Endodermal cell (in vitro differentiated cells): ENCODE measurements around the gene GAL3ST2. TPM values are rescaled to one million over a fixed set of nuclear protein-coding genes. Genes with fewer than 3 reads are reported as not detected.
A peak's percentile ranks its signal among the peaks of the same experiment; 100 is the strongest.

Source experiments
- DNase-seq: peaks from one replicate; pipeline ENCODE4 v3.0.0-alpha.2; 2017
- H3K27ac ChIP-seq: 2 replicates; pipeline ENCODE4 v1.5.1; 2013; ENCODE audit warnings: mild to moderate bottlenecking, low read depth, low read length, moderate library complexity
- H3K27me3 ChIP-seq: 2 replicates; pipeline ENCODE4 v1.6.1; 2013; ENCODE audit warnings: mild to moderate bottlenecking, low read length, moderate library complexity; ENCODE audit not compliant: insufficient read depth, control insufficient read depth, poor library complexity, severe bottlenecking
- H3K36me3 ChIP-seq: 2 replicates; pipeline ENCODE4 v1.7.0; 2013; ENCODE audit warnings: mild to moderate bottlenecking, low read length, moderate library complexity; ENCODE audit not compliant: control insufficient read depth, insufficient read depth
- H3K4me1 ChIP-seq: one replicate; pipeline ENCODE4 v1.7.0; 2013; ENCODE audit warnings: low read length; ENCODE audit not compliant: control insufficient read depth, insufficient read depth
- H3K4me3 ChIP-seq: 2 replicates; pipeline ENCODE4 v1.5.1; 2013; ENCODE audit warnings: mild to moderate bottlenecking, low read length, moderate library complexity
- H3K9ac ChIP-seq: 2 replicates; pipeline ENCODE4 v1.6.1; 2013; ENCODE audit warnings: mild to moderate bottlenecking, low read length, moderate library complexity; ENCODE audit not compliant: poor library complexity, severe bottlenecking; ENCODE audit errors: extremely low read depth
- H3K9me3 ChIP-seq: 2 replicates; pipeline ENCODE4 v1.6.1; 2013; ENCODE audit warnings: mild to moderate bottlenecking, low read length, moderate library complexity; ENCODE audit not compliant: control insufficient read depth
- H3K27ac Mint-ChIP-seq: 2 replicates; pipeline ENCODE4 v1.8.0; 2020; ENCODE audit warnings: mixed read lengths
- H3K27me3 Mint-ChIP-seq: 2 replicates; pipeline ENCODE4 v1.8.0; 2021; ENCODE audit warnings: mild to moderate bottlenecking, mixed read lengths; ENCODE audit not compliant: insufficient read depth
- H3K36me3 Mint-ChIP-seq: 2 replicates; pipeline ENCODE4 v1.8.0; 2020; ENCODE audit warnings: low read depth, mixed read lengths
- H3K4me1 Mint-ChIP-seq: 2 replicates; pipeline ENCODE4 v1.8.0; 2020; ENCODE audit warnings: mixed read lengths
- H3K4me3 Mint-ChIP-seq: 2 replicates; pipeline ENCODE4 v1.8.0; 2020; ENCODE audit warnings: mild to moderate bottlenecking, moderate library complexity, mixed read lengths
- H3K9me3 Mint-ChIP-seq: 2 replicates; pipeline ENCODE4 v1.8.0; 2020; ENCODE audit warnings: mild to moderate bottlenecking, mixed read lengths
- WGBS, 2 experiments: methylation state at CpG; one replicate each; pipeline versions ENCODE4 v1.1.5 to v1.1.7; 2013; ENCODE audit warnings: missing lambda C conversion rate in 2 of 2, mixed read lengths in 1 of 2; ENCODE audit not compliant: insufficient coverage in 1 of 2, insufficient read length in 1 of 2; 5-methylcytosine and 5-hydroxymethylcytosine counted together
- total RNA-seq, 2 donors: library from RNA; stranded (reverse); fragmentation: NEBNext Ultra II Directional in 1 of 2; extraction: Animal tissue kit (Norgen Biotek cat#: 25700) in 1 of 2; gene quantifications; 2 replicates in 1 of 2; 3 replicates in 1 of 2; pipeline ENCODE4 v1.2.1, GENCODE V29; 2021
- TF ChIP-seq, protein P1 (sequence below): fragments of 200-600 bp; sonication (generic); conservative IDR thresholded peaks from 2 replicates; pipeline ENCODE4 v1.5.0; 2021; ENCODE audit warnings: antibody characterized with exemption, mild to moderate bottlenecking

Gene GAL3ST2
- total RNA-seq, 2 donors from 2014 or later, result 0.57 to 0.91 TPM

DNA sequence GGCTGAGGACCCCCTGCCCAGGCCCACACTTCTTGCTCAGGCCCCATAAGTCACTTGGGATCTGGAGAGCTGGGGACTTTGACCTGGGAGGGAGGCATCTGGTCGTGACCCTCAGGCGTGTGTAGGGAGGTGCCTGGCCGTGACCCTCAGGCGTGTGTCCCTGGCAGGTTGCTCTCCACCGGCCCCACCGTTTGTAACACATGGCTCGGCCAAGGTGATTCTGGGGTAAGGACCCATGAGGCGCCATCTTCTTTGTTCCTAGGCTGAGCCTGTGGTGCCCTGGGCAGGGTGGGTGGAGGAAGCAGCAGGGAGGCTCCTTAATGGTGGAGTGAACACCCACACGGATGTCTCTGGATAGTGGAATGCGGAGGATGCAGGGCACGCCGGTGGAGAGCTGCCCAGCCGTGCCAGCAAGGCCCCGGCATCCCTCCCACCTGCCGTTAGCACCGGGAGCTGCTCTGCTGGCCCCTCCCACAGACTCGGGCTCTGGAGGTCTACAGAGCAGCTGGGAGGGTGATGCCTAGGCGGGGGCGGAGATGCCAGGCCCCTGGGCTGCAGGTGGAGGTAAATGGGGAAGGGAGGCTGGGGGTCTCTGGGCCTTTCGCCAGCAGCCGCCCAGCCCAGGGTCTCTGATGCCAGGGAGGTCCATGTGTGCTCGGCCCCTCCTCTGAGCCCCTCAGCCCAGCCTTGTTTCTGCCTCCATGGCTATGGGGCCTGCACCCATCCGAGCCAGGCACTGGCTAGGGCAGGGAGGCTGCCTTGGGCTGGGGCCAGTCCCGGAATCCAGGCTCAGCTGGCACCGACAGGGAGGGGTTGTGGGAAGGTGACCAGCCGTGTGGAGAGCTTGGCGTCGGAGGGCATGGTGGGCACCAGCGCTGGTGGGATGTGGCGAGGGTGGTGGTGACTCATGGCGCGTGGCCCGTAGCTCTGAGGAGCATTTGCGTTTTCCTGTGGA lies 1.1 kb upstream of the GAL3ST2 start:
- peaks cover 20% of the 10 kb centered on the region for H3K9me3 Mint-ChIP-seq

DNA sequence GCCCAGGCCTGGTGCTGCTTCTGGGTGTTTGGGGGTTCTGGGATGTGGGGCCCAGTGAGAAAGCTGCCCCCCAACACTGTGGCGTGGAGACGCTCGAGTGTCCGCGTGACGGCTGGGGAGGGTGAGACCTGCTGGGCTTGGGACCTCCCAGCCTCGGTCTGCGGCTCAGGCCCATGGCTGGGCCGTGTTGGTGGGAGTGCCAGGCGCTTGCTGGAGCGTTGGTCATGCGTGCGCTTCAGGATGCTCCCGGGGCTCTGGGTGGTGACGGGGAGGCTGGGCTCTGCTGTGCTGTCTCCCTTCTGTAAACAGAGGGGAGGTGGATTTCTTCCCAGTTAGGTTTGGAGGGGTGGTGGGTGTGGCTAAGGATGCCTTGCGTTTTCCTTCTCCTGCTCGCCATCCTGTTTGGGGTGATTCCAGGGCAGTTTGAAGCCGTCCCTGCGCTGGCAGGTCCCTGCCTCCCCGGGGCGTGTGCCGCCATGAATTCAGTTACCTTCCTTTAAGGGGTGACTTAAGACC lies 606 bp downstream of the GAL3ST2 start:
- peak; percentile 43 for DNase-seq
- Histone ChIP-seq H3K4me1 (no peaks in the 10 kb centered on the region), H3K36me3 (no peaks in the 10 kb centered on the region), H3K27me3 (no peaks in the 10 kb centered on the region), H3K9ac (no peak overlapping the region), H3K27ac (no peak overlapping the region), H3K9me3 (peaks cover 25% of the 10 kb centered on the region), H3K4me3 (no peak overlapping the region)
- H3K27ac Mint-ChIP-seq, result no peak overlapping the region
- 86 to 94% methylated on average over 11 to 22 of the region's 22 CpGs for WGBS, 2 experiments
- TF ChIP-seq, protein P1, sequence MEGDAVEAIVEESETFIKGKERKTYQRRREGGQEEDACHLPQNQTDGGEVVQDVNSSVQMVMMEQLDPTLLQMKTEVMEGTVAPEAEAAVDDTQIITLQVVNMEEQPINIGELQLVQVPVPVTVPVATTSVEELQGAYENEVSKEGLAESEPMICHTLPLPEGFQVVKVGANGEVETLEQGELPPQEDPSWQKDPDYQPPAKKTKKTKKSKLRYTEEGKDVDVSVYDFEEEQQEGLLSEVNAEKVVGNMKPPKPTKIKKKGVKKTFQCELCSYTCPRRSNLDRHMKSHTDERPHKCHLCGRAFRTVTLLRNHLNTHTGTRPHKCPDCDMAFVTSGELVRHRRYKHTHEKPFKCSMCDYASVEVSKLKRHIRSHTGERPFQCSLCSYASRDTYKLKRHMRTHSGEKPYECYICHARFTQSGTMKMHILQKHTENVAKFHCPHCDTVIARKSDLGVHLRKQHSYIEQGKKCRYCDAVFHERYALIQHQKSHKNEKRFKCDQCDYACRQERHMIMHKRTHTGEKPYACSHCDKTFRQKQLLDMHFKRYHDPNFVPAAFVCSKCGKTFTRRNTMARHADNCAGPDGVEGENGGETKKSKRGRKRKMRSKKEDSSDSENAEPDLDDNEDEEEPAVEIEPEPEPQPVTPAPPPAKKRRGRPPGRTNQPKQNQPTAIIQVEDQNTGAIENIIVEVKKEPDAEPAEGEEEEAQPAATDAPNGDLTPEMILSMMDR, result no peak
- no peaks in the 10 kb centered on the region for H3K27me3 Mint-ChIP-seq
- H3K4me3 Mint-ChIP-seq, result no peak overlapping the region
- no peaks in the 10 kb centered on the region for H3K36me3 Mint-ChIP-seq
- peaks cover 28% of the 10 kb centered on the region for H3K9me3 Mint-ChIP-seq
- H3K4me1 Mint-ChIP-seq, result peaks cover 10% of the 10 kb centered on the region

More for the DNA sequence above, 1.1 kb upstream of the GAL3ST2 start:
- peaks cover 5% of the 10 kb centered on the region for H3K4me1 ChIP-seq
- no peak overlapping the region for H3K9ac ChIP-seq
- no peak overlapping the region for H3K27ac Mint-ChIP-seq
- H3K27me3 ChIP-seq, result no peaks in the 10 kb centered on the region
- no peaks in the 10 kb centered on the region for H3K27me3 Mint-ChIP-seq
- no peaks in the 10 kb centered on the region for H3K36me3 ChIP-seq
- H3K4me1 Mint-ChIP-seq, result peaks cover 19% of the 10 kb centered on the region
- no peak overlapping the region for H3K4me3 ChIP-seq
- TF ChIP-seq, protein P1, result no peak
- H3K4me3 Mint-ChIP-seq, result no peak overlapping the region
- H3K27ac ChIP-seq, result no peak overlapping the region
- DNase-seq, result peak; percentile 39
- H3K36me3 Mint-ChIP-seq, result no peaks in the 10 kb centered on the region
- H3K9me3 ChIP-seq, result peaks cover 9% of the 10 kb centered on the region
- WGBS, 2 experiments, result 91 to 94% methylated on average over 18 to 34 of the region's 34 CpGs

DNA sequence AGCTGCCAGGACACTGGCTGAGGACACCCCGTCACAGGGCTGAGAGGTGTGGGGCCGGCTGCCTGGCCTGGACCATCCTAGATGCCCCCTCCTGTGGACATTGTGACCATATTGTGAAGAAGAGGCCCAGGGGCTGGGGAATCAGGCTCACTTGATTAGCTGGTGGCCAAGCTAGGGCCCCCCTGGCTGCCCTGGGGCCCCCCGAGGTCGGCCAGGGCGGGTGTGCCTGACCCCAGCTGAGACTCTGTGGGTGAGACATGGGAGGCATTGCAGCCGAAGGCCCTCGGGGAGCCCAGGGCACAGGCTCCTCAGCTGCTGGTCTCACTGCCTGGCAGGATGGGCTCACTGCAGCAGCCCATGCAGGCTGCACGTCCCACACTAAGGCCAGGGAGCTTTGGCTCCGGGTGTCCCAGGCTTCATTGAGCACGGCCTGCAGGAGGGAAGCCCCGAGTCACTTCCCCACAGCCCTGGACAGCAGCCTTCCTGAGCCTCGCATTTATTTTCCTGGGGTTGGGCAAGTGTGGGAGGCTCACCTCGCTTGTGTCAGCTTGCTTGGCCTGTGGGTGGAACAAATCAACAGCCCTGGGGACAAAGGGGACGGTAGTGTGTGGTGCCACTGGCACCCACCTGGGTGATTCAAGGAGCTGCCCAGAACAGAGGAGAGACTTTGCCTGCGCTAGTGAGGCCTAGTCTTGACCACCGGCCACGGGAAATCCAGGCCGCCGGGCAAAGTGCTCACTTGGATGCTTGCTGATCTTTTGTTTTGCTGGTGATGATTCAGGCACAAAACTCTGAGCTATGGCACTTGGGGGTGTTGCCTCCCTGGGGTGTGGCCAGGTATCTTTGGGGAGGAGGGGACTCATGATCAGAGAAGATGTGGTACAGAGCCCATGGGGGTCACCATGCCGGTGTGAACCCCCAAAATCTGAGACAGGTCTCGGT lies 1.3 kb downstream of the GAL3ST2 start:
- 82 to 89% methylated on average over 17 to 21 of the region's 21 CpGs for WGBS, 2 experiments
- H3K4me3 ChIP-seq, result no peak overlapping the region
- H3K36me3 ChIP-seq, result no peaks in the 10 kb centered on the region
- H3K9ac ChIP-seq, result no peak overlapping the region
- no peak overlapping the region for H3K27ac ChIP-seq
- peak; percentile 45 for DNase-seq
- no peaks in the 10 kb centered on the region for H3K27me3 ChIP-seq
- no peaks in the 10 kb centered on the region for H3K36me3 Mint-ChIP-seq
- peaks cover 36% of the 10 kb centered on the region for H3K9me3 Mint-ChIP-seq
- H3K4me3 Mint-ChIP-seq, result no peak overlapping the region
- H3K4me1 Mint-ChIP-seq, result peaks cover 10% of the 10 kb centered on the region
- H3K4me1 ChIP-seq, result no peaks in the 10 kb centered on the region
- H3K9me3 ChIP-seq, result peaks cover 33% of the 10 kb centered on the region
- TF ChIP-seq, protein P1, result no peak
- no peaks in the 10 kb centered on the region for H3K27me3 Mint-ChIP-seq
- no peak overlapping the region for H3K27ac Mint-ChIP-seq
